ENCODE measurements around the gene DIS3L2. TPM values are rescaled to one million over a fixed set of nuclear protein-coding genes. Genes with fewer than 3 reads are reported as not detected.
"Not testable (repeated sequence)": the region's sequence is repeated elsewhere in the genome, so short reads cannot be mapped to it uniquely, and the experiment has no call there.

DIS3L2 gene
- total and polyA plus RNA-seq, 2 experiments from 2014 or later: 35.5 to 50.1 TPM

DNA sequence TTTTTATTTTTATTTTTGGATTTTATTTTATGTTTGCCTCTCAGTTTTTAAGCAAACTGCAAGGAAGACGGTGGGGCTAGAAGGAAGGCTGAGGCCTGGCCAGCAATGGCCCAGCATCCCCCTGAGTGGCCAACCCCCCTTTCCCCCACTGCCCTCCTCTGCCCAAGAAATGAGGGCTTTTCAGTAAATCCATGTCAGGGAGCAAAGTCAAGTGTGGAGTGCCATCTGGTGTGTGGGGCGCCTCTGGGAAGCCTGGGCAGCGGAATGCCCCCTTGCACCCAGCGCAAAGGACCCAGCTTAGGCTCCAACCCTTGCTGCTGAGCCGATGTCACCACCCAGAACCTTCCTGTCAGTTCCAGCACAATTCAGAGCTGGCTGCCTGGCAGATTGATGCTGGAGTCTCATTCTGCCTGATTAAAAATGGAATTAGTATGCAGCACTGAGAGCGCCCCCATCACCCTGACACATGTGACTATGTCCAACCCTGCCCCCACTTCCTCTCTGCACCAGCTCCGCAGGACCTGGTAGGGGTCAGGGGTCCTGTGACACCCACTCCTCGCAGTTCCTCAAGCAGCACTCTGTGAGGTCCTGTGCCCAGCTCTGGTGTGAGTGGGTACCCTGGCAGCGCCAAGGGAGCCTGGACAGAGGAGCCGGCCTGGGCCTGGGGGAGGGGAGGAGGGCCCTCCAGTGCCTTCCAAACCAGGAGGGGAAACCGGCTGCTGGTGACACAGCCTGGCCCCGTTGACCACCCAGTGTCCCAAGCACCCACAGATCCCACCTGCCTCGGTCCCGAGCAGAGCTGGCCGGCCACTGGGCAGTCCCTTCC is 407.8 kb downstream of the DIS3L2 start:
- DNase-seq (ENCODE audit: low read depth in 1 of 2, low spot score in 1 of 2): no peak
- Histone ChIP-seq H3K27ac (no peak overlapping the region), H3K27me3 (peaks cover 2% of the 10 kb centered on the region), H3K36me3 (no peaks in the 10 kb centered on the region), H3K9me3 (ENCODE audit: low read depth) (no peaks in the 10 kb centered on the region), H3K4me3 (no peak overlapping the region), H3K4me1 (ENCODE audit: low read depth) (no peaks in the 10 kb centered on the region)
- TF ChIP-seq, protein P1, sequence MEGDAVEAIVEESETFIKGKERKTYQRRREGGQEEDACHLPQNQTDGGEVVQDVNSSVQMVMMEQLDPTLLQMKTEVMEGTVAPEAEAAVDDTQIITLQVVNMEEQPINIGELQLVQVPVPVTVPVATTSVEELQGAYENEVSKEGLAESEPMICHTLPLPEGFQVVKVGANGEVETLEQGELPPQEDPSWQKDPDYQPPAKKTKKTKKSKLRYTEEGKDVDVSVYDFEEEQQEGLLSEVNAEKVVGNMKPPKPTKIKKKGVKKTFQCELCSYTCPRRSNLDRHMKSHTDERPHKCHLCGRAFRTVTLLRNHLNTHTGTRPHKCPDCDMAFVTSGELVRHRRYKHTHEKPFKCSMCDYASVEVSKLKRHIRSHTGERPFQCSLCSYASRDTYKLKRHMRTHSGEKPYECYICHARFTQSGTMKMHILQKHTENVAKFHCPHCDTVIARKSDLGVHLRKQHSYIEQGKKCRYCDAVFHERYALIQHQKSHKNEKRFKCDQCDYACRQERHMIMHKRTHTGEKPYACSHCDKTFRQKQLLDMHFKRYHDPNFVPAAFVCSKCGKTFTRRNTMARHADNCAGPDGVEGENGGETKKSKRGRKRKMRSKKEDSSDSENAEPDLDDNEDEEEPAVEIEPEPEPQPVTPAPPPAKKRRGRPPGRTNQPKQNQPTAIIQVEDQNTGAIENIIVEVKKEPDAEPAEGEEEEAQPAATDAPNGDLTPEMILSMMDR (IDR thresholded peaks at IDR 0.05; ENCODE audit: low read depth, low read length): no peak

DNA sequence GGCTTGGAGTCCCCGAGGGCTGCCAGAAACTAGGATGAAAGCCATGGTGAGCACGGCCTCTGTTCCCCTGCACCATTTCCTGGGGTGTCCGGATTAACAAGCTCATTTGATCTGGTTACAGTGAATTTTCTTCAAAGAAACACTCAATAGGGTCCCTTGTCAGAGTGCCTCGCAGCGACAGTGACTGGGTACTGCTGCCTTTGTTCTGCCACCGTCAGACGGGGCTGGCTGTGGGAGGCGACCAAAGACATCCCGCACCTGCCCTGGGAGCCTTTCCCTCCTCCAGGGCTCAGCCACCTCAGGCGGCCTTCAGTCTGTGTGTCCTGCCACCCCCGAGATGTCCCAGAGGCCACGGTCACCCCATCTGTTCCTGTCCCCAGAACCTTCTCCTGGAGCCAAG is 408.5 kb downstream of the DIS3L2 start:
- not testable (repeated sequence) for H3K4me3 ChIP-seq; H3K27ac ChIP-seq; H3K36me3 ChIP-seq; H3K9me3 ChIP-seq (ENCODE audit: low read depth); H3K4me1 ChIP-seq (ENCODE audit: low read depth); DNase-seq (ENCODE audit: low read depth in 1 of 2, low spot score in 1 of 2); H3K27me3 ChIP-seq

DNA sequence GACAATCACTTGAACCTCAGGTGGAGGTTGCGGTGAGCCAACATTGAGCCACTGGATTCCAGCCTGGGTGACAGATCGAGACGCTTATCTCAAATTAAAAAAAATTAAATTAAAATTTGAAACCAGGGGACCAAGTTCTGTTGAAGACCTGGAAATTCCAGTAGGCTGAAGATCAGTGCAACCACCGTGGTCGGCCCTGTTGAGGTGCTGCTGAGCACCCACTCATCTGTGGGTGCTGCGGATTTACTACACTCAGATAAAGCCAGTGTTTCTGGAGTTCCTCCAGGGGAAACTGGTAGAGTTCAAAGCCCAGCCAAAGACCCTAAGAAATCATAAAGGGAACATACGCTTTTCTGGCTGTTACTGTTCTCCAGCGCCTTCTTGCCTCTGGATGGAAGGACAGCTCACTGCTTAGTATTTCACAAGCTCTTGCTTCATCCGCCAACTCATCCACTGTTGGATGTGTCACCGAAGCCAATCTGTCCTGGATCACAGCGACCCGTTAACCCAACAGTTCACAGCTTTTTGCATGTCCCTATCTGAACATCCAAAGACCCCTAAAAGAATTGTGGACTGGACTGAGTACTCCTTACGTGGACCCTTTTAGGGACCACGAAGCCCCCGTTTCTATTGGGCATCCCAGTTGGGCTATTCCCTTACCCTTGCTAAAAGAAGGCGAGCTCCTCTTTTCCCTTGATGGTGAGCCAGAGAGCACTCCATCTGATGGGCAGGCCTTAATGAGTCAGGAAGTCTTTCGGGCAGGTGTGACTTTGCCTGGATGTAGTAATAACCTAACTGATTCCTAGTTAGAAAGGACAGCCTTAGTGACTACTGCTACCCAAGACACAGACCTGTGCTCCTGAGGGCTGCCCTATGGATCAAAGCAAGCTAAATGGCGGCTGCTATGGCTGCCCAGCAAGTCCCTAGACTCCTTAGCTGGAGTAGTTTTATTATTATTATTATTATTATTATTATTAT is 411.0 kb downstream of the DIS3L2 start:
- Histone ChIP-seq H3K9me3 (ENCODE audit: low read depth) (no peaks in the 10 kb centered on the region), H3K27me3 (peaks cover 21% of the 10 kb centered on the region), H3K4me3 (no peak overlapping the region), H3K36me3 (no peaks in the 10 kb centered on the region), H3K4me1 (ENCODE audit: low read depth) (no peaks in the 10 kb centered on the region), H3K27ac (no peak overlapping the region)
- TF ChIP-seq, protein P1 (IDR thresholded peaks at IDR 0.05; ENCODE audit: low read depth, low read length): no peak
- DNase-seq (ENCODE audit: low read depth in 1 of 2, low spot score in 1 of 2): peak in 1 of 2 donors; percentile 54

DNA sequence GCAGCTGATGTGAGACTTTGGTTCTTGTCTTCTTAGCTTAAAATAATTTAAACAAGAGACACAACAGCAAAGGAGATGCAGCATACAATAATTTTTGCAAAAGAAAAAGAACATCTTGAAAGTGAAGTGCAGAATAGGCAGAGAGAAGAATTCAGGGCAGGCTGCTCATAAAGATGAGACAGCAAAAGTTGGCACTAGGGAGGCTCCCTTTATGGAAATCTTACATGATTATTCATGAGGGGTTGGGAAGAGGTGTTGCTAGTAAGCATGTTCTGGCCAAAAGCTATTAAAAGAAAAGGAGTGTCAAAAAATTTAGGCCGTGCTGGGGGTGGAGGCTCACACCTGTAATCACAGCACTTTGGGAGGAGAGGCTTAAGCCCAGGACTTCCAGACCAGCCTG is 412.8 kb downstream of the DIS3L2 start:
- Histone ChIP-seq H3K27ac (no peak overlapping the region), H3K36me3 (no peaks in the 10 kb centered on the region), H3K27me3 (peaks cover 25% of the 10 kb centered on the region), H3K9me3 (ENCODE audit: low read depth) (no peaks in the 10 kb centered on the region), H3K4me3 (no peak overlapping the region), H3K4me1 (ENCODE audit: low read depth) (no peaks in the 10 kb centered on the region)
- TF ChIP-seq, protein P1 (IDR thresholded peaks at IDR 0.05; ENCODE audit: low read depth, low read length): no peak
- DNase-seq (ENCODE audit: low read depth in 1 of 2, low spot score in 1 of 2): no peak

DNA sequence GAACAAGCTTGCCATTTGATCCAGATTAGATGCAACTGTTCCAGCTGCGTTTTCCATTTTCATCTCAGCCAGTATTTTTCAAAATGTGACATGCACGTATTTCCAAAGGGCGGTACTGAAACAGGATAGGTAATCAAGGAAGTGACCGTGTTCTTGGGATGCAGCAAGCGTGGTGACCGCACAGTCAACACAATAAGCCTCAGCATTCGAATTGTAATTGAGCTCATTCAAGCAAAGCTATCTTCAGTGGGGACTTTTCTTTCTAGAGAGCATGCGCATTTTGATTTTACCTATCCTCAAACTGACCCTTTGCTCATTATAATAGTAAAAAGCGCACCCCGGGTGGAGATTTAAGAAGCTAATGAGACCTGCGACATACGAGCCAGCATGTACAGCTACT is 413.7 kb downstream of the DIS3L2 start:
- no peaks in the 10 kb centered on the region for H3K9me3 ChIP-seq (ENCODE audit: low read depth)
- peaks cover 25% of the 10 kb centered on the region for H3K27me3 ChIP-seq
- H3K4me3 ChIP-seq: no peak overlapping the region
- H3K36me3 ChIP-seq: no peaks in the 10 kb centered on the region
- TF ChIP-seq, protein P1 (IDR thresholded peaks at IDR 0.05; ENCODE audit: low read depth, low read length): no peak
- H3K4me1 ChIP-seq (ENCODE audit: low read depth): no peaks in the 10 kb centered on the region
- no peak for DNase-seq (ENCODE audit: low read depth in 1 of 2, low spot score in 1 of 2)
- no peak overlapping the region for H3K27ac ChIP-seq

Measured in cardiac muscle cell (in vitro differentiated cells and primary cell).